SU-DHL-6 (cell line): ENCODE measurements around the gene CCDC183.

Source experiments
- H2AFZ ChIP-seq: fragments of 200-600 bp; sonication (generic); 2 replicates; pipeline ENCODE4 v1.6.1; 2014; ENCODE audit warnings: low read depth, mild to moderate bottlenecking, moderate library complexity, mixed read lengths, antibody characterized with exemption, low read length; ENCODE audit not compliant: severe bottlenecking
- H3F3A ChIP-seq: fragments of 200-600 bp; shearing (Covaris generic); 2 replicates; pipeline ENCODE4 v1.6.0; 2016; ENCODE audit warnings: antibody characterized with exemption, mild to moderate bottlenecking; ENCODE audit not compliant: insufficient read depth
- H3K27ac ChIP-seq: fragments of 200-600 bp; sonication (generic); 2 replicates; pipeline ENCODE4 v1.5.1; 2016; ENCODE audit warnings: low read depth, mild to moderate bottlenecking, low read length, moderate library complexity, mixed read lengths
- H3K27me3 ChIP-seq: fragments of 200-600 bp; sonication (generic), shearing (Covaris generic); 2 replicates; pipeline ENCODE4 v1.6.0; 2014; ENCODE audit warnings: mild to moderate bottlenecking, low read length
- H3K36me3 ChIP-seq: fragments of 200-600 bp; sonication (generic); 2 replicates; pipeline ENCODE4 v1.6.1; 2014; ENCODE audit warnings: mild to moderate bottlenecking, low read length, mixed read lengths
- H3K4me2 ChIP-seq: fragments of 300-600, 200-600 bp; shearing (Covaris generic), sonication (generic); 2 replicates; pipeline ENCODE4 v1.6.0; 2014; ENCODE audit warnings: low read length, low read depth, mild to moderate bottlenecking; ENCODE audit not compliant: poor library complexity, severe bottlenecking
- H3K4me3 ChIP-seq: fragments of 200-600 bp; sonication (generic); 2 replicates; pipeline ENCODE4 v1.5.1; 2014; ENCODE audit warnings: antibody characterized with exemption, low read length, mild to moderate bottlenecking, mixed read lengths; ENCODE audit not compliant: insufficient read depth, poor library complexity, severe bottlenecking
- H3K79me2 ChIP-seq: fragments of 200-600 bp; sonication (generic); 2 replicates; pipeline ENCODE4 v1.6.1; 2014; ENCODE audit warnings: mild to moderate bottlenecking, low read length, moderate library complexity; ENCODE audit not compliant: insufficient read depth
- H3K9ac ChIP-seq: fragments of 200-600 bp; sonication (generic); 2 replicates; pipeline ENCODE4 v1.7.0; 2014; ENCODE audit warnings: mild to moderate bottlenecking, low read length
- H3K9me2 ChIP-seq: fragments of 200-600 bp; sonication (generic); replicated peaks from 2 replicates; pipeline ENCODE4 v1.6.1; 2014; ENCODE audit warnings: low read length; ENCODE audit not compliant: insufficient read depth
- H3K9me3 ChIP-seq: fragments of 200-600 bp; sonication (generic); 2 replicates; pipeline ENCODE4 v1.6.1; 2014; ENCODE audit warnings: low read length, mixed read lengths; ENCODE audit not compliant: insufficient read depth
- H4K20me1 ChIP-seq: fragments of 200-600 bp; sonication (generic); 2 replicates; pipeline ENCODE4 v1.6.1; 2014; ENCODE audit warnings: low read depth, mild to moderate bottlenecking, antibody characterized with exemption, low read length, moderate library complexity, mixed read lengths
- EZH2phosphoT487 ChIP-seq: fragments of 200-600 bp; sonication (generic), shearing (Covaris generic); conservative IDR thresholded peaks from 2 replicates; pipeline ENCODE4 v1.6.1; 2018; ENCODE audit warnings: mild to moderate bottlenecking, antibody characterized with exemption, low read length, moderate library complexity, mixed read lengths
- TF ChIP-seq, protein P1 (sequence below): fragments of 200-600 bp; sonication (generic); IDR thresholded peaks from one replicate; pipeline ENCODE4 v1.5.1; 2017; ENCODE audit warnings: antibody characterized with exemption, mild to moderate bottlenecking, low read length, moderate library complexity; ENCODE audit not compliant: insufficient read depth, poor library complexity, severe bottlenecking

Gene CCDC183

DNA sequence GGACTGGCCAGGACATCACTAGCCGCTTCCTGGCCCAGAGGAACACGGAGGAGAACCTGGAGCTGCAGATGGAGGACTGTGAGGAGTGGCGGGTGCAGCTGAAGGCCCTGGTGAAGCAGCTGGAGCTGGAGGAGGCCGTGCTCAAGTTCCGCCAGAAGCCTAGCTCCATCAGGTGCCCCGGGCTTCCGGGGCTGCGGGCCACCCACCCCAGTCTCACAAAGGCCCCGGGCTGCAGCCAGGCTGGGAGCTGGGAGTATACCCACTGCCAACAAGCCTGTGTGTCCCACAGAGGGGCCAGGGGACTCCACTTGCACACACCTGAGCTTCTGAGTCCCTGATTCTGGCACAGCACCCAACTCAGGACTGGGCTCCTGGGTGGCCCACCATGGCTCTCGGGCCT is 9.9 kb downstream of the CCDC183 start:
- Histone ChIP-seq H3K4me3 (no peak overlapping the region), H3K9me2 (no peaks in the 10 kb centered on the region), H3K4me2 (peak overlapping the region; percentile 74), H3K79me2 (peaks cover 37% of the 10 kb centered on the region), H3K36me3 (peaks cover 13% of the 10 kb centered on the region), H3K9ac (peak overlapping the region; percentile 99), H3K27ac (no peak overlapping the region), H3K9me3 (no peaks in the 10 kb centered on the region), H2AFZ (no peak overlapping the region), H3F3A (no peaks in the 10 kb centered on the region), H3K27me3 (no peaks in the 10 kb centered on the region), H4K20me1 (peaks cover 3% of the 10 kb centered on the region; the same call in 1 of the 2 replicates)
- TF ChIP-seq EZH2phosphoT487: no peak
- TF ChIP-seq, protein P1, sequence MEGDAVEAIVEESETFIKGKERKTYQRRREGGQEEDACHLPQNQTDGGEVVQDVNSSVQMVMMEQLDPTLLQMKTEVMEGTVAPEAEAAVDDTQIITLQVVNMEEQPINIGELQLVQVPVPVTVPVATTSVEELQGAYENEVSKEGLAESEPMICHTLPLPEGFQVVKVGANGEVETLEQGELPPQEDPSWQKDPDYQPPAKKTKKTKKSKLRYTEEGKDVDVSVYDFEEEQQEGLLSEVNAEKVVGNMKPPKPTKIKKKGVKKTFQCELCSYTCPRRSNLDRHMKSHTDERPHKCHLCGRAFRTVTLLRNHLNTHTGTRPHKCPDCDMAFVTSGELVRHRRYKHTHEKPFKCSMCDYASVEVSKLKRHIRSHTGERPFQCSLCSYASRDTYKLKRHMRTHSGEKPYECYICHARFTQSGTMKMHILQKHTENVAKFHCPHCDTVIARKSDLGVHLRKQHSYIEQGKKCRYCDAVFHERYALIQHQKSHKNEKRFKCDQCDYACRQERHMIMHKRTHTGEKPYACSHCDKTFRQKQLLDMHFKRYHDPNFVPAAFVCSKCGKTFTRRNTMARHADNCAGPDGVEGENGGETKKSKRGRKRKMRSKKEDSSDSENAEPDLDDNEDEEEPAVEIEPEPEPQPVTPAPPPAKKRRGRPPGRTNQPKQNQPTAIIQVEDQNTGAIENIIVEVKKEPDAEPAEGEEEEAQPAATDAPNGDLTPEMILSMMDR: no peak

DNA sequence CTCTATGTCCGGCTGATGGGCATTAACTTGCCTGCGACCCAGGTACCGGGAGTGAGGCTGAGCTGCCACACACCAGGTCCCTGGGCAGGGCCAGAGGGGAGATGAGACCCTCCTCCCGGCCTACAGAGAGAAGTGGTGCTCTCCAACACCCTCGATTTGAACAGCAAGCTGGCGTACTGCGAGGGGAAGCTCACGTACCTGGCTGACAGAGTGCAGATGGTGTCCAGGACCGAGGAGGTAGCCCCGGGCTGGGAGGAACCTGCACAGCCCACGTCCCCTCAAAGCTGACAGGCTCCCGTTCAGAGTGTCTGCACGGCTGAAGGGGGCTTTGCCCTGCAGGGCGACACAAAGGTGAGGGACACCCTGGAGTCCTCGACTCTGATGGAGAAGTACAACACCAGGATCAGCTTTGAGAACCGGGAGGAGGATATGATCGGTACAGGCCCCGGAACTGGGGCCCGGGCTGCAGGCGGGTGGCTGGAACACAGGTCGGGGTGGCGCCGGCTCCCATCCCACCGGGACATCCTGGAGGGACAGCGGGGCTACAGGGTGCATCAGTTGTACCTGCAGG is 10.6 kb downstream of the CCDC183 start:
- Histone ChIP-seq H3K4me2 (peak overlapping the region; percentile 74), H3K9me3 (no peaks in the 10 kb centered on the region), H3K27ac (no peak overlapping the region), H3K27me3 (no peaks in the 10 kb centered on the region), H3K4me3 (peak overlapping the region; percentile 94), H4K20me1 (peaks cover 3% of the 10 kb centered on the region; the same call in 1 of the 2 replicates), H3K9me2 (no peaks in the 10 kb centered on the region), H3K36me3 (peaks cover 14% of the 10 kb centered on the region), H3K9ac (peak overlapping the region; percentile 99), H3K79me2 (peaks cover 43% of the 10 kb centered on the region), H3F3A (no peaks in the 10 kb centered on the region), H2AFZ (no peak overlapping the region)
- TF ChIP-seq, protein P1: no peak

DNA sequence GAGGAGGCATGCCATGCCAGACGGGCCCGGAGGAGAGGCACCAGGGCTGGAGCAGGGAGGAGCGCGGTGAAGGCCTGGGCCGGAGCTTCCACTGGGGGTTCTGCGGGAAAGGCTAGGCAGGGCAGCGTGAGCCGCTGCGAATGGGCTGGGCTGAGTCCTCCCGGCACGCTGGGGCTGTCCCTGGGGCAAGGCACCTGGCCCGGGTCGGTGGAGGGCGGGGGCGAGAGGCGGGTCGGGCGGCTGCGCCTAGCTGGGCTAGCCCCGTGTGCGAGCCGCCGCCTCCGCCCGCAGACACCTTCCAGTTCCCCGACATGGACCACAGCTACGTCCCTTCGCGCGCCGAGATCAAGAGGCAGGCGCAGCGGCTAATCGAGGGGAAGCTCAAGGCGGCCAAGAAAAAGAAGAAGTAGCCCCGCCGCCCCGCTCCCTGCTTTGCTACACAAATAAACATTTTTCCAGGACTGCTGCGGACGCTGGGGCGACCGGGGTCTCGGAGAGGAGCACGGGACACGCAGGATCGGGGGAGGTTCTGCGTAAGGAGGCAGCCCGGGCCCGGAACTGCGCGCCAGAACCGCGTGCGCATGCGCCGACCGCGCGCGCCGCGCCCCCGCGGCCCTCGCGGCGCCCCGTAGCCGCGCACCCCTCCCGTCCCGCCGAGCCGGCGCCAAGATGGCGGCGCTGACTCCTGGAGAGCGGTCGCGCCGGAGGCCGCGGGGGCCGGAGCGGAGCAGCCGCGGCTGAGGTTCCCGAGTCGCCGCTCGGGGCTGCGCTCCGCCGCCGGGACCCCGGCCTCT is 11.3 kb downstream of the CCDC183 start, which contains the start of gene RABL6:
Gene RABL6 (plus strand): TSS at position 668 of the 794 bp plus-strand sequence. CDS start 249 bp downstream, outside the sequence.
- H3K9me2 ChIP-seq: no peaks in the 10 kb centered on the region
- H3K4me2 ChIP-seq: peak within 1 kb of the TSS; percentile 82
- no peaks in the 10 kb centered on the region for H3K27me3 ChIP-seq
- peaks cover 3% of the 10 kb centered on the region; the same call in 1 of the 2 replicates for H4K20me1 ChIP-seq
- peak within 1 kb of the TSS; percentile 99 for H3K9ac ChIP-seq
- peaks cover 51% of the 10 kb centered on the region for H3K79me2 ChIP-seq
- peak within 1 kb of the TSS; percentile 75 for H3K27ac ChIP-seq
- peak within 1 kb of the TSS; percentile 94 for H3K4me3 ChIP-seq
- peaks cover 14% of the 10 kb centered on the region for H3K36me3 ChIP-seq
- peak within 1 kb of the TSS; percentile 88 for H2AFZ ChIP-seq
- no peaks in the 10 kb centered on the region for H3F3A ChIP-seq
- no peak for TF ChIP-seq EZH2phosphoT487
- TF ChIP-seq, protein P1: no peak
- no peaks in the 10 kb centered on the region for H3K9me3 ChIP-seq
